HEK293 (cell line): ENCODE measurements around the gene KIDINS220.

Experiments used
- CTCF ChIP-seq: fragments of 450-650 bp; formaldehyde crosslinking; IDR thresholded peaks from 2 replicates; pipeline ENCODE4 v1.5.1; 2016; ENCODE audit warnings: missing biosample characterization, missing genetic modification characterization
- GLI4 ChIP-seq: fragments of 450-650 bp; formaldehyde crosslinking; IDR thresholded peaks from 2 replicates; pipeline ENCODE4 v1.5.1; 2016; ENCODE audit warnings: missing biosample characterization, missing genetic modification characterization
- HOXA7 ChIP-seq: sonication (generic); formaldehyde crosslinking; IDR thresholded peaks from 2 replicates; pipeline ENCODE4 v1.8.1; 2022; ENCODE audit warnings: missing genetic modification reagents, borderline replicate concordance
- TCF7L2 ChIP-seq: IDR thresholded peaks from 2 replicates; pipeline ENCODE4 v1.6.1; 2011; ENCODE audit warnings: low read depth, mild to moderate bottlenecking, inconsistent platforms, low read length, moderate library complexity, borderline replicate concordance
- ZFP37 ChIP-seq: fragments of 450-650 bp; formaldehyde crosslinking; IDR thresholded peaks from 2 replicates; pipeline ENCODE4 v1.5.1; 2016; ENCODE audit warnings: missing biosample characterization, missing genetic modification characterization
- ZNF16 ChIP-seq: fragments of 450-650 bp; formaldehyde crosslinking; IDR thresholded peaks from 2 replicates; pipeline ENCODE4 v1.5.1; 2016; ENCODE audit warnings: low read depth, missing biosample characterization, missing genetic modification characterization
- ZNF311 ChIP-seq: fragments of 450-650 bp; formaldehyde crosslinking; IDR thresholded peaks from 2 replicates; pipeline ENCODE4 v1.5.1; 2017; ENCODE audit warnings: missing biosample characterization, missing genetic modification characterization, borderline replicate concordance
- TF ChIP-seq, protein P1 (sequence below): fragments of 450-650 bp; formaldehyde crosslinking; IDR thresholded peaks from 2 replicates; pipeline ENCODE4 v1.5.1; 2016; ENCODE audit warnings: missing biosample characterization, missing genetic modification characterization

DNA sequence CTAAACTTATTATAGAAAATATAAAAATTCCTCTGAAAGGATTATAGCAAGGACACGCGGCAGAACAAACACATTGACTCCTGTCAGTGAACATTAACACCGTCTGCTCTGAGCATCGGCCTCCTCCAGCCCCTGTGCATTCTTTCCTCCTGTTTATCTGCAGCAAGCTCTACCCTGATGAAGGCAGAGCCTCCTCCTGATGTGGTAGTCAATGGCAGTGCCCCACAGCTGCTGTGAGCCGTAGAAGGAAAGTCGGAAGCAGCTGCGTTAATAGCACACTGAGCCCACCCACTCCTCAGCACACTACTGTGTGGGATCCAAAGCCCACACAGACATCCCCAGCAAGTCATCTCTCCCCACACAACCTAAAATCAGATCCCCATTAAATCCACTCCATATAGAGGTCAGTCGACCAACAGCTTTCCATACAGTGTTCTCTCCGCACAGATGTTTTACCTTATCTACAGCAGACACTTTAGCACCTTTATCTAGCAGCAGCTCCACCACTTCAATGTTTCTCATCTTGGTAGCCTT lies 41.0 kb downstream of the KIDINS220 start:
- TF ChIP-seq CTCF: no peak
- no peak for TF ChIP-seq ZNF16 (tag by site-specific recombination)
- no peak for TF ChIP-seq ZFP37 (tag by site-specific recombination)
- TF ChIP-seq GLI4 (tag by site-specific recombination): no peak
- TF ChIP-seq, protein P1, sequence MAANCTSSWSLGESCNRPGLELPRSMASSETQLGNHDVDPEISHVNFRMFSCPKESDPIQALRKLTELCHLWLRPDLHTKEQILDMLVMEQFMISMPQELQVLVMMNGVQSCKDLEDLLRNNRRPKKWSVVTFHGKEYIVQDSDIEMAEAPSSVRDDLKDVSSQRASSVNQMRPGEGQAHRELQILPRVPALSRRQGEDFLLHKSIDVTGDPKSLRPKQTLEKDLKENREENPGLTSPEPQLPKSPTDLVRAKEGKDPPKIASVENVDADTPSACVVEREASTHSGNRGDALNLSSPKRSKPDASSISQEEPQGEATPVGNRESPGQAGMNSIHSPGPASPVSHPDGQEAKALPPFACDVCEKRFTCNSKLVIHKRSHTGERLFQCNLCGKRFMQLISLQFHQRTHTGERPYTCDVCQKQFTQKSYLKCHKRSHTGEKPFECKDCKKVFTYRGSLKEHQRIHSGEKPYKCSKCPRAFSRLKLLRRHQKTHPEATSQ (tag by site-specific recombination): no peak
- no peak for TF ChIP-seq TCF7L2
- TF ChIP-seq ZNF311 (tag by site-specific recombination): no peak
- no peak for TF ChIP-seq HOXA7
